Activated CD4-positive, alpha-beta T cell treated with anti-CD3 and anti-CD28 coated beads, Interleukin-2, amount 50 U/mL, for 4 hours (primary cell): ENCODE measurements around the gene SLC8A3.

Experiments used
- DNase-seq, 2 experiments: peaks; one replicate each; pipeline ENCODE4 v3.0.0-alpha.2; 2020

SLC8A3 gene

GRCh38 chr14:70021548-70022220 is 167.1 kb downstream of the SLC8A3 start:
- no peak for DNase-seq

- DNase-seq: no peak
These were observed 168.2 kb downstream of the SLC8A3 start for GRCh38 chr14:70020352-70021170.

- no peak for DNase-seq
These were observed 169.1 kb downstream of the SLC8A3 start for GRCh38 chr14:70019695-70020094.

DNA sequence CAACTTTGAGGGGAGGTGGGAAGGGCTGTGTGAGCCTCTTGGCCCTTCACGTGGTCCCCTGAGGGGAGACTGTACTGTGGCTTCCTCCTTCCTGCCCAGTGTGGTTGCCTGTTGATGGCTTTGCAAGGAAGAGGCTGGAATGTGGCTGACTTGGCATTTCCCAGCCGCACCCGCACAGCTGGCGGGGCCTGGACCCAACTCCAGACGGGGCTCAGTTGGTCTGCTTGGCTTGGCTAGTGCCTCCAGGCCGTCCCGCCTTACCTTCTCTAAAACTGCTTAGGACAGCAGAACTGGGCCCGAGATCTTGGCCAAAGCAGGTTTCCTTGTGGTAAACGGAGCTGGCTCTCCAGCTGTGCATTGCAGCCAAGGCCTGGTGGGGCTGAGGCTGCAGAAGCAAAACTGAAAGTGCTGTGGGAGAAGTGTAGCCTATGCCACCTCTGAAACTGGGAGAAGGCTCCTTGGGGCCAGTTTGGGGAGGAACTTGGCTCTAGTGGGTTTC is 170.0 kb downstream of the SLC8A3 start:
- DNase-seq: no peak

DNA sequence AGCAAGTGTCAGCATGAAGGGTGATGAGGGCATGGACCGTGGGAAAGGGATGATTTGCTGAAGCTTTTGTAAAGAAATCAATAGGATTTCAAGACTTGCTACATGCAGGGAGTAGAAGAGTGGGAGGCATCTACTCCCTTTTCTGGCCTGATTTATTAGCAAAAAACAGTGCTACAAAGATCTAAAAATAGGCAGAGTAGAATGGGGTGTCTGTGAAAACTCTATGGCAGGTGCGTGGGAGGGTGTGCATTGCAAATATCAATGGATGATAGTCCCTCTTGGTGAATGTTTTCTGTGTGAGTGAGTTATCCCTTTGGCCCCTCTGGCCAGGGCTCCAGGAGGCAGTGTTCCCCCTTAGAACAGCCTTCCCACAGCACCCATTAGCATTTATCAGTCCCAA is 170.5 kb downstream of the SLC8A3 start:
- no peak for DNase-seq

DNA sequence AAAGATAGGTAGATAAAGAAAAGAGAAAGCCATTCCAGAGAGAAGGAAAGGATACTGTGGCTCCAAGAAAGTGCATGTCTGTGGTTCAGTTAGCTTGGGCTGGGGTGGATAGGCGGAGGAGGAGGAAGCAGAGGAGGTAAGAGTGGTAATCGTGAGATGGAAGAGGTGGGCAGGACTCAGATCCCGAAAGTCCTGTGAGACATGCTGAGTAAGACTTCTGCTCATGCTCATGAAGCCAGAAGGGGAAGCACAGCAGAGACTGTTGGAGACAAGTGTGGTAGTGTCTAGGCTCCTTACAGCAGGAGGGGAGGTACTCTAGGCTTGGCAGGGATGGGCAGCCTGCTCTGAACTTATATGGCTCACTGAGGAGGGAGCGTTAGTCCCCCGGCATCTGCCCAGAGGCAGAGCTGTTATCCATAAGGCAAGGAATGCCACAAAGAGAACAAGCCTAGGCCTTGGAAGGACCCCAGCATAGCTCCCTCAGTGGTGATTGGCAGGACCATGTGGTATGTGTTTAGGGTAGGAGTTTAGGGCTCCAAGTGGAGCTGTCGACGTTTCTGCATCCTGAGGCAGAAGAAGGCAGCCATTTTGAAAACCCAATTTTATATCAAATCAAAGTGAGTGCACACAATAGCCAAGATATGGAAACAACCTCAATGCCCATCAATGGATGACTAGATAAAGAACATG is 174.2 kb downstream of the SLC8A3 start:
- no peak for DNase-seq

- no peak for DNase-seq
These were observed 175.4 kb downstream of the SLC8A3 start for GRCh38 chr14:70013271-70013873.

DNA sequence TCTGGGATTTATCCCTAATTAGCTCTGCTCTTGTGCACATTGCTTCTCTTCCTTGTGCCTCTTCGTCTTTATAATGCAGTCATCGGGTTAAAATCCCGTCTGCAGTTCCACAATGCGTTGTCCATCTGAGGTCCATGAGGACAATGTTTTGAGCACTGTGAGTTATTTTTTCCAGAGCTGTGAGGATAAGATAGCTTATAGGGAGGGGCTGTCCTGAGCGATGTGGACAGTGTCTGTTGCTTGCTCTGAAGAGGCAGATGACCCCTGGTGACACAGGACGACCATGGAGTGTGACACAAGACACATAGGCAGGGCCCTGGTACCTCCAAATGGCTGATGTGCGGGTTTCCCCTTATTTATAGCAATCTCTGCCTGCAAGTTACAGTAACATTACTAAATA is 177.0 kb downstream of the SLC8A3 start:
- no peak for DNase-seq

GRCh38 chr14:70011098-70011497 is 177.7 kb downstream of the SLC8A3 start:
- DNase-seq: no peak

- DNase-seq: no peak
These were observed 178.8 kb downstream of the SLC8A3 start for GRCh38 chr14:70009961-70010360.

- no peak for DNase-seq
These were observed 180.2 kb downstream of the SLC8A3 start for GRCh38 chr14:70008284-70009262.

DNA sequence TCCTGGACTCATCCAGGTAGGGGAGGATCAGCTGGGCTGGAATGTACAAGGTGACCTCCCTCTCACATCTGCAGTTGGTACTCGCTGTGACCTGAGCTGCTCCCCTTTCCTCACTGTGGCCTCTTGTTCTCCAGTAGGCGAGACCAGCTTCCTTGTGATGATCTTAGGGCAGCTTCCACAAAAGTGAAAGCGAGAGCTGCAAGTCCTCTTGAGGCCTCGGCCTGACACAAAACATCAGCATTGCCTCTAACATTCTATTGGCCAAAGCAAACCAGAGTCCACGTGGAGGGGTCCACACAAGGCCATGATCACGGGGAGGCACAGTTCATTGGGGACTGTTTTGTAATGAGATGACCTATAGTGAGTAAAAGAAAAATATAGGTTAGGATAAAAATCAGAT is 182.1 kb downstream of the SLC8A3 start:
- DNase-seq: no peak

- no peak for DNase-seq
These were observed 183.4 kb downstream of the SLC8A3 start for GRCh38 chr14:70005281-70005805.

GRCh38 chr14:70004791-70005190 is 184.0 kb downstream of the SLC8A3 start:
- no peak for DNase-seq

DNA sequence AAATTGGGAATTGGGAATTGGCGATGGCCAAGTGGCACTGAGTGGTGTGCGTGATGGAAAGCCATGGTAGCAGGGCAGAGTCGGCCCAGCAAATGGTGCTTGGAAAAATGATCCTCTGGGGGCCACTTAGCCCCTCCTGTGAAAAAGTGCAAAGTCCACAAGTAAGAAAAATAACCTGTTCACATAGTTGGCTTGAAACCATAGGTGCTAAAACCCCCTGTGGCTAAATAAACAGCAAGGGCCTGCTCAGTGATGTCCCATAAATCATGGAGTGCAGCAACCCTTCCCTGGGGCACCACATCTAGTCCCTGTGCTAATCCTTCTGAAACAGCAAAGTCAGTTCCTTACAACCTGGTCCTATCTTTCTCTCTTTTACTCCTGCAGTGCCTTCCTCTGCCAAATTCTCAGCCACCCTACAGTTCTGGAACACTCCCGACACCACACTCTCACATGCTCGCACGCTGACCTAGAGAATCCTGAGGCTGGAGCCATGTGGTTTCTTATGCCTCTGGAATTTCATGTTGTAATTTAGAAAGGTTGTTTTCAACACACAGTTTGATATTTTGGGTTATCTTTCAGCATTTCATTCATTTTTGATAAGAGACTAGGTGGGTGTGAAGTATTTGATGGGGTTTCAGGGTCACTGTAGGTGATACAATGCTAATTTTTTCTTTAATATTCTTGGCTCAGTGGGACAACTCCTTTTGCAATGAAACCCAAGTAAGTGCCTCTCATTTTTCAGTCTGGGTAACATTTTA is 186.0 kb downstream of the SLC8A3 start:
- no peak for DNase-seq

DNA sequence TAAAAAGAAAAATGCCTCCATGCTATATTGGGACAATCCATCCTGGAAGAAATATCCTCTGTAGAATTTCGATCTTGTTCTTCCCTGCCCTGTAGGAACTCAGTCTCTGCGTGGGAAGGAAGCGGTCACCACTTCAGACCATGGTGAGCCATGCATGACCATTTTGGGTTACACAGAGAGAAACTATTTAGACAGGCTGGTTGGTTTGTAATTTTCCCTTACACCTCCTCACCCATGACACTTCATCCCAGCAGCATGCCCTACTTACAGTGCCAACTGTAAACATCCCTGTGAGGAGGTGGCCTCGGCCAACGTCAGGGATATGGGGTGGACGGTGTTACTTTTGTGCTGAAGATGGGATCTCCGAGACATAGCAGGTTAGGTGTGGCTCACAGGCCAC is 188.2 kb downstream of the SLC8A3 start:
- no peak for DNase-seq

DNA sequence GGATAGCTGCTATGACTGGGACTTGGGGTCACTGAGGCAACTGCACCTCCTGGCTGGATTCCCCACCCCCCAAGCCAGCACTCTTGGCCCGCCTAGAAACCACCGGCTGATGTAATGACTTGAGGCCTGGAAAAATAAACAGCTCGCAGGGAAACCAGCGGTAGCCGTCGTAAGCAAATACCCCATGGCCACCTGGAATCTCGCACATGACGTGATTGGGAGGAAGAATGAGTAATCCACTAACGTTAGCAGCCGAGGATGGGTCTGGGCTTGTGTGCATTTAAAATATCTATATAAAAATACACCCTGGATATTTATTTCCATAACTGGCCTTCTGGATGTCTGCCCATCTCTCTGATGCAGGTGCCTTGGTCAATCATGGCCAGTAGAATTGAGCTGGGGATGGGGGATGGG is 189.5 kb downstream of the SLC8A3 start:
- DNase-seq: no peak

GRCh38 chr14:69997849-69998248 is 190.9 kb downstream of the SLC8A3 start:
- DNase-seq: no peak

DNA sequence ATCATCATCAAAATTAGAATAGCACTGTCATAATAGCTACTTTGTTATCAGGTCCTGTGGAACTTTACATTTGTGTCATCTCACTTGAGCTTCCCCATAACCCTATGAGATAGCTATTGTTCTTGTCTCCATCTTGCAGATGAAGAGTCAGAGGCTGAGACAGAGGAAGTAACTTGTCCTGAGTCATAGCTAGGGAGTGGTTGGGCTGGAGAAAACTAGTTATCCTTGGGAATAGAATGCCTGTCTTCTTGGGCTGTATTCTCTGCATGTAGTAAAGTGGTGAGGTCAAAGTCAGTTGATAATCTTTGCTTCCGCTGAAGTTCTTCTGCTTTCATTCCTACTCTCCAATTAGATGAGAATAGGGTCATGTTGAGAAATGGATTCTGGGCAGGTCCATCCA is 192.5 kb downstream of the SLC8A3 start:
- DNase-seq: no peak
